ENCODE results near the gene EPS8L1.
A peak's percentile ranks its signal among the peaks of the same experiment; 100 is the strongest.
"Not testable (repeated sequence)": the region's sequence is repeated elsewhere in the genome, so short reads cannot be mapped to it uniquely, and the experiment has no call there.

The EPS8L1 gene

DNA sequence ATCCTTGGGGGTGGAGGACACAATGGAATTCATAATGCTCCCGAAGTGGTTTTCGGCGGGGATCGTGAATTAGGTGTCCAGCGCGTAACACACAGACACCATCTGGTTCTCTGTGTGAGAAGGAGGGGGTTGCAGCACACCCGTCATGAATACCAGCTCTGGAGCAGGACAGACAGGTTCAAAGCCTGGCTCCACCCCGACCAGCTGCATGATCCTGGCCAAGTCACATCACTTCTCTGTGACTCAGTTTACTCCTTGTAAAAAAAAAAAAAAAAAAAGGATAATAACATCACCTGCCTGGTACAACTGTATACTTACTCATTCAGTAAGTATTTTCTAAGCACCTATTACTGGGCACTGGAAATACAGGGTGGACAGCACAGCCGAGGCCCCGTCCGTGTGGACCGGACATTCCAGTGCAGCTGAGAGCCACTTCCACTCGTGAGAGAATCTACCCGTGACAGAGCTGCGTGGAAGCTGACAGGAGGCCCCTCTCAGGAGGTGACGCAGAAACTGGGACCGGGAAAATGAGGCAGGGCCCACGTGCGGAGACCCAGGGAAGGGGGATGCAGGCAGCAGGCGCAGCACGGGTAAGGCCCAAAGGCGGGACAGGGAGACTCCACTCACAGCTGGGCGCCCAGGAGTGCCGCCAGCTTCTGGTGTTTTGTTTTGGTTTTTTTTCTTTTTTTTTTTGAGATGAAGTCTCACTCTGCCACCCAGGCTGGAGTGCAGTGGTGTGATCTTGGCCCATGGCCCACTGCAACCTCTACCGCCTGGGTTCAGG is 24.7 kb upstream of the EPS8L1 start:
- DNase-seq (ENCODE audit: low read depth): no peak

DNA sequence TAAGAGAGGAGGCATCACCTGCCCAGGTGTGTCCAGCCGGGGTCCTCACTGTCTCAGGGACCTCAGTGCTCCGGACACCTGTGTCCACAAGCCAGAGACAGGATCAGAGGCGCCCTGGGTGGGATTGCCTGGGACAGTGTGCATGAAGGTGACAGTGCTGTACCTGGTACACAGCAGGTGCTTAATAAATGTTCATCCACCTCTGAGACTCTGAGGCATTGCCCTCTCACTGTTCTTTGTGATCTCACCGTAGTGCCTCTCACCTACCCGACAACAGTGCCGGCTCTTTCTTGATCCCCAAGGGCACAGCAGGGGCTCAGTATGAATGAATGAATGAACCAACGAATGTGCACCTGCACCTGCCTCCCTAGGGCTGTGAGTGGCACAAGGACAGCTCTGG is 21.9 kb upstream of the EPS8L1 start:
- DNase-seq (ENCODE audit: low read depth): no peak

DNA sequence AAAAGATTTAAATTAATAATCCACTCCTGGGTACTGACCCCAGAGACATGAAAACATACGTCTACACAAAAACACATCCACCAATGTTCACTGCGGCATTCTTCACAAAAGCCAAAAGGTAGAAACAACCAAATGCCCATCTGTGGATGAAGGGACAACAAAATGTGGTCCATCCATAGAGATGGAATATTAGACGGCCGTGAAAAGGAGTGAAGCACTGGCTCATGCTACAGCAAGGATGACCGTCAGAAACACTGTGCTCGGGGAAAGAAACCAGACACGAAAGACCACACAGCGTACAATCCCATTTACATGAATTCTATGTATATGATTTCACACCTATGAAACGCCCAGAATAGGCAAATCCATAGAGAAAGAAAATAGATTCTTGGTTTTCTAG is 18.8 kb upstream of the EPS8L1 start:
- no peak for DNase-seq (ENCODE audit: low read depth)

GRCh38 chr19:55058781-55059610 is 16.7 kb upstream of the EPS8L1 start:
- no peak for DNase-seq (ENCODE audit: low read depth)

DNA sequence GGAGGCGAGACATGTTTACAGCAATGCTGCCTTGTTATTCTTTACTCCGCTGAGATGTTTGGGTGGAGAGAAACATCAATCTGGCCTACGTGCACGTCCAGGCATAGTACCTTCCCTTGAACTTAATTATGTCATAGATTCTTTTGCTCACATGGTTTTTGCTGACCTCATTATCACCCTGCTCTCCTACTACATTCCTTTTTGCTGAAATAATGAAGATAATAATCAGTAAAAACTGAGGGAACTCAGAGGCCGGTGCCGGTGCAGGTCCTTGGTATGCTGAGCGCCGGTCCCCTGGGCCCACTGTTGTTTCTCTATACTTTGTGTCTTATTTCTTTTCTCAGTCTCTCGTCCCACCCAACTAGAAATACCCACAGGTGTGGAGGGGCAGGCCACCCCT is 15.4 kb upstream of the EPS8L1 start:
- DNase-seq (ENCODE audit: low read depth): not testable (repeated sequence)

DNA sequence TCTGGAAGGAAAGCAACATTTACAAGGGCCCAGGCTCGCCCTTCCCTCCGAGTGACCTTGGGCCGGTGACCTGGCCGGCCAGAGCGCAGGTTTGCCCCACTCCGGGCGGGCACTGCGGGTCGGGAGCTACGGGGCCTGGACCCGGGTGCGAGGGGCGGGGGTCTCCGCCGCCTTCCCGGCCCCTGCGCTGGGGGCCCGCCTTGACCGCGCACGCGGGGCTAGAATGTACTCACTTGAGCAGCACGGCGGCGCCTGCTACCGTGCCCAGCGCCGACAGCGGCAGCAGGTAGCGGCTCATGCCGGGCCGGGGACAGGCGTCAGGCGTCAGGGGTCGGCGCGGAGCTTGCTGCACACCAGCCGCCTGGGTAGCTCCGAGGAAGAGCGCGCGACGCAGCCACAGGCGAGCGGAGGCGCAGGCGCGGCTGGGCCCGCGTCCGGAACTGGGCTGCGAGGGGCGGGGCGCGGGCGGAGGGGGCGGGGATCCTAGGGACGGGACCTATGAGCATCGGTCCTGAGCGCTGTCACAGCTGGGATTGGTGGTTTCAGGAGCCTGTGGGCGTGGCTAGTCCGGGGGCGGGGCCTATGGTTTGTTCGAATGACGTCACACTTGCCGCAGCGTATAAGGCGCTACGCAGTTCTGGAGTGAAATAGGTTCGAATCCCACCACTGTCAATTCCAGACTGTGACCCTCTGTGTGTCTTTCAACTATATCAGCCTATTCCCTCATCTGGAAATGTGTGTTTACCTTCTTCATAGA is 12.8 kb upstream of the EPS8L1 start, which contains the start of gene RDH13:
TSS of gene RDH13 (minus strand) at position 414 of the 757 bp plus-strand sequence. CDS start at position 298, 116 bp downstream.
- peak; percentile 97 for DNase-seq (ENCODE audit: low read depth)

DNA sequence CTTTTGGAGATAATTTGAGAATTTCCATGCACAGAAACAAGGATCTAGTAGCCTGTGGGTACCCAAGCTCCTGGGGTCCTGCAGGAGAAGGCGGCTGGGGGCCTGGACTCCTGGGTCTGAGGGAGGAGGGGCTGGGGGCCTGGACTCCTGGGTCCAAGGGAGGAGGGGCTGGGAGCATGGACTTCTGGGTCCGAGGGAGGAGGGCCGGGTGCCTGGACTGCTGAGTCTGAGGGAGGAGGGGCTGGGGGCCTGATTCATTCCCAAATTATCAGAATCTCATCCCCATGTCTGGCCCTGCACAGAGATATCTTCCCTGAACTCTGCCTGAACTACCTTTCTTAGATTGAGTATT is 12.2 kb upstream of the EPS8L1 start:
- DNase-seq (ENCODE audit: low read depth): no peak

- DNase-seq (ENCODE audit: low read depth): not testable (repeated sequence)
These were observed 10.2 kb upstream of the EPS8L1 start for GRCh38 chr19:55065516-55065915.

DNA sequence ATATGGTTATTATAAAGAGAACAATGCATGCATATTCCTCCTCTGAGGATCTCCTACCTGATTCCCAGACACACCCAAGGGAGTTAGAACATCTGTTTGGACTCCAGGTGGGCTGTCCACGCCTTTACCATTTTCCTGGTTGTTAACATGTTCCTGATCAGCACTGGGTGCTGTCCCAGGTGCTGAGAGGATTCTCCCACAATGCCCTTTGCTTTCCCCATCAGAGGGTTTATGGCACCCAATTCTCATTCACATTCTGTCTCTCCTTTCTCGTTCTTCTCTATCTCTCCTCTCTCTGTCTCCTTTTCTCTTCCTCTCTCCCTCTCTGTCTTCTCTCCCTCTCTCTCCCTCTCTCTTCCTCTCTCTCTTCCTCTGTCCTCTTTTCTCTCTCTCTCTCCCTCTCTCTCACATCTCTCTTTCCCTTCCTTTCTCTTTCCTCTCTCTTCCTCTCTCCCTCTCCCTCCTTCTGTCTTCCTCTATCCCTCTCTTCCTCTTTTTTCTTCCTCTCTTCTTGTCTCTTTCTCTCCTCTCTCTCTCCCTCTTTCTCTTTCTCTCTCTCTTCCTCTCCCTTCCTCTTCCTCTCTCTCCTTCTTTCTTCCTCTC is 9.5 kb upstream of the EPS8L1 start:
- no peak for DNase-seq (ENCODE audit: low read depth)

DNA sequence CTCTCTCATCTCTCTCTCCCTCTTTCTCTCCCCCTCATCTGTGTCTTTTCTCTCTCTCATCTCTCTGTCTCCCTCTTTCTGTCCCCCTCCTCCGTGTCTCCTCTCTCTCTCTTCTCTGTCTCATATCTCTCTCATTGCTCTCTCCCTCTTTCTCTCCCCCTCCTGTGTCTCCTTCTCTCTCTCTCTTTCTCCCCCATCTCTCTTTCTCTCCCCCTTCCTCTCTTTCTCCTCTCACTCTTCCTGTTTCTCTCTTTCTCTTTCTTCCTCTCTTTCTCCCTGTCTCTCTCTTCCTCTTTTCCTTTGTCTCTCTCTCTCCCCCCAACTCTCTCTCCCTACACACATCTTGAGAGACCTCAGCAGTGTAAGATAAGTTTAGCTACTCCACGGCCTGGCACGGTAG is 7.8 kb upstream of the EPS8L1 start:
- DNase-seq (ENCODE audit: low read depth): no peak

GRCh38 chr19:55068950-55069864 is 6.5 kb upstream of the EPS8L1 start:
- no peak for DNase-seq (ENCODE audit: low read depth)

DNA sequence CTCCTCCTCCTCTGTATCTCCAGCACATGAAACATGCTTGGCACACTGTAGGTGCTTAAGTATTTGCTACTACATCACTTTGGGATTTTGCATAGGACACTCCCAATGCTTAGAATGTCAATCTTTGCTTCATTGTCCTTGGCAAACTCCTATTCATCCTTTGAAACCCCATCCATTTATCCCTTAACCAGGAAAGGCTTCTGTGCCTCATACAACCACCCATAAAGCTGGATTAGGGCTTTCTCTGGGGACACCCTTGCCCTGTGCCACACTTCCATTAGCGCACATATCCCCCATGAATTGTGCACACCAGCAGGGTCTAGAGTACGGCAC is 5.8 kb upstream of the EPS8L1 start:
- no peak for DNase-seq (ENCODE audit: low read depth)

- DNase-seq (ENCODE audit: low read depth): no peak
These were observed 5.1 kb upstream of the EPS8L1 start for GRCh38 chr19:55070466-55071128.

DNA sequence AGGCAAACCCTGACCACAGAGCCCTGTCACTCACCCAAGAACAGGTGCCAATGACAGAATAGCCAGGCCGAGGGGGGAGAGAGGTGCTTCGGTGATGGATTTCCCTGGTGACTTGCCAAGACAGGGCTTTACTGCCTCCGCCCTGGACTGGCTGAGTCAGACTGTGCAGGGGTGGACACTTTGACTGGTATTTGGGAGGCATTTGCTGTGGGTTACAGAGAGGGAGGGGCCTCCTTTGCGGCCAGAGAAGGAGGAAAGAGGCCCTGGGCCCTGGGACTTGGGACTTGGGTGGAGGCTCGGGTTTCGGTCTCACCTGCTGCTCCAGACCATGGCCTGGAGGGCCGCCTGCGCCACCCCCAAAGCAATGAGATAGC is 4.6 kb upstream of the EPS8L1 start:
- DNase-seq (ENCODE audit: low read depth): no peak

GRCh38 chr19:55071913-55072312 is 3.8 kb upstream of the EPS8L1 start:
- DNase-seq (ENCODE audit: low read depth): no peak

DNA sequence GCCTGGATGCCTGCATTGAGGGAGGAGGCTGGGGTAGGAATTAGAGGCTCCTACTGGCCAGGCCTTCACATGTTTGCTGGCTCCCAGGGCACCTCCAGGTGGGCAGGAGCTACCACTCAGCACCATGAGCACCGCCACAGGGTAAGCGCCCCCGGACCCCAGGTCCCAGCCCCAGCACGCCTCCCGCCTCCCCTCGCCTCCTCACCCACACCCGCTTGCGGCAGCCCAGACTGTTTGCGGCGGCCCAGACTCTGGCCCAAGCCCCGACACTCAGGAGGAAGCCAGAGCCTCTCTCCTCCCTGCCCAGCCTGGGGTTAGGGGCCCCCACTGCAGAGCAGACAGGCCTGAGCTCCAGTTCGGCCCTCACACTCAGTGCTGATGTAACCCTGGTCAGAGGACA is 652 bp downstream of the EPS8L1 start:
- no peak for DNase-seq (ENCODE audit: low read depth)

GRCh38 chr19:55077106-55077505 is 1.4 kb downstream of the EPS8L1 start:
- DNase-seq (ENCODE audit: low read depth): no peak

DNA sequence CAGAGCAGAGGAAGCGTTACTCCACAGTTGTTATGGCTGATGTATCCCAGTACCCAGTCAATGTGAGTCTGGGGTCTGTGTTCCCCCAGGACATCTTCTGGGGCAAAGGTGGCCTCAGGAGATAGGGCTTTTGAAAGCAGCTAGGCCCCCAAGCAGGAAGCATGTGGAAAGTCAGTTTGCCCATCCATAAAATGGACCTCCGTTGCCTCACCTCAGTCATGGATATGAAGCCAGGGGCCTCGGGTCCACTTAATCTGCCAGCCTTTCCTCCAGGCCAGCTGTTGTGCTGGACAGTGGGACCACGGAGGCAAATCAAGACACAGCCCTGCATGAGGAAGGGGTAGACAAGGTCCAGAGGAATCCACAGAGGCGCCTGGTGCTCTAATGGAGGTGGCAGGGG is 3.3 kb downstream of the EPS8L1 start:
- no peak for DNase-seq (ENCODE audit: low read depth)

- no peak for DNase-seq (ENCODE audit: low read depth)
These were observed 3.9 kb downstream of the EPS8L1 start for GRCh38 chr19:55079400-55080038.
